Fibroblast of skin of scalp (primary cell): ENCODE results near the gene OR11L1. TPM values are rescaled to one million over a fixed set of nuclear protein-coding genes. Genes with fewer than 3 reads are reported as not detected.

Experiments
- DNase-seq: peaks from one replicate; pipeline ENCODE4 v3.0.0-alpha.2; 2013
- polyA plus RNA-seq, 2 experiments: library from polyadenylated mRNA; unstranded; fragments of 120-200 nt; gene quantifications; one replicate each; pipeline ENCODE4 v1.2.1, GENCODE V29; 2013; ENCODE audit not compliant: insufficient read length in 2 of 2

Gene OR11L1
- not detected for polyA plus RNA-seq (2013, experiment 1 of 2; ENCODE audit: insufficient read length)
- polyA plus RNA-seq (2013, experiment 2 of 2; ENCODE audit: insufficient read length): not detected

- DNase-seq: no peak
Observed at GRCh38 chr1:247841796-247842195, at the start of gene OR11L1. OR11L1 (minus strand) TSS chr1:247841896; CDS start chr1:247841896, 0 bp downstream.

GRCh38 chr1:247884797-247885413 is 43.2 kb upstream of the OR11L1 start:
- DNase-seq: no peak

GRCh38 chr1:247883346-247883745 is 41.6 kb upstream of the OR11L1 start:
- no peak for DNase-seq

- no peak for DNase-seq
Observed at GRCh38 chr1:247865416-247865815, 23.7 kb upstream of the OR11L1 start.

GRCh38 chr1:247864644-247865043 is 22.9 kb upstream of the OR11L1 start:
- DNase-seq: no peak

GRCh38 chr1:247862756-247863155 is 21.1 kb upstream of the OR11L1 start:
- no peak for DNase-seq

- DNase-seq: no peak
Observed at GRCh38 chr1:247857985-247858619, 16.4 kb upstream of the OR11L1 start.

GRCh38 chr1:247857069-247857984 is 15.6 kb upstream of the OR11L1 start, which contains the start of gene TRIM58:
TRIM58 (plus strand) TSS chr1:247857187; CDS start chr1:247857247, 60 bp downstream.
- DNase-seq: no peak

- no peak for DNase-seq
Observed at GRCh38 chr1:247855911-247856310, 14.2 kb upstream of the OR11L1 start.

- DNase-seq: no peak
Observed at GRCh38 chr1:247854899-247855545, 13.3 kb upstream of the OR11L1 start.

- no peak for DNase-seq
Observed at GRCh38 chr1:247849616-247850015, 7.9 kb upstream of the OR11L1 start.

- no peak for DNase-seq
Observed at GRCh38 chr1:247848346-247848745, 6.7 kb upstream of the OR11L1 start.

- DNase-seq: no peak
Observed at GRCh38 chr1:247845693-247846017, 4.0 kb upstream of the OR11L1 start.

- DNase-seq: no peak
Observed at GRCh38 chr1:247845011-247845692, 3.5 kb upstream of the OR11L1 start.

- no peak for DNase-seq
Observed at GRCh38 chr1:247843411-247843810, 1.7 kb upstream of the OR11L1 start.

GRCh38 chr1:247840818-247841217 is 878 bp downstream of the OR11L1 start:
- DNase-seq: no peak

GRCh38 chr1:247833601-247834000 is 8.1 kb downstream of the OR11L1 start:
- DNase-seq: no peak

- no peak for DNase-seq
Observed at GRCh38 chr1:247829656-247830055, 12.0 kb downstream of the OR11L1 start.

GRCh38 chr1:247825362-247825761 is 16.3 kb downstream of the OR11L1 start:
- no peak for DNase-seq

- DNase-seq: no peak
Observed at GRCh38 chr1:247824023-247824422, 17.7 kb downstream of the OR11L1 start, which contains the start of gene OR14A16. OR14A16 (minus strand) TSS chr1:247824119; CDS start chr1:247815729, 8,390 bp downstream.

- no peak for DNase-seq
Observed at GRCh38 chr1:247822060-247822459, 19.6 kb downstream of the OR11L1 start.

- no peak for DNase-seq
Observed at GRCh38 chr1:247812637-247813036, 29.1 kb downstream of the OR11L1 start.
